Anterior cingulate cortex (tissue), 58 donors: ENCODE data around the gene HOXA7.

ENCODE experiments used
- DNase-seq, 58 donors: peaks; one replicate each; lab custom pipeline; 2025; lab: John Stamatoyannopoulos, UW

Gene HOXA7

GRCh38 chr7:27124096-27124901 lies 32.2 kb downstream of the HOXA7 start:
- DNase-seq = no peak

DNA sequence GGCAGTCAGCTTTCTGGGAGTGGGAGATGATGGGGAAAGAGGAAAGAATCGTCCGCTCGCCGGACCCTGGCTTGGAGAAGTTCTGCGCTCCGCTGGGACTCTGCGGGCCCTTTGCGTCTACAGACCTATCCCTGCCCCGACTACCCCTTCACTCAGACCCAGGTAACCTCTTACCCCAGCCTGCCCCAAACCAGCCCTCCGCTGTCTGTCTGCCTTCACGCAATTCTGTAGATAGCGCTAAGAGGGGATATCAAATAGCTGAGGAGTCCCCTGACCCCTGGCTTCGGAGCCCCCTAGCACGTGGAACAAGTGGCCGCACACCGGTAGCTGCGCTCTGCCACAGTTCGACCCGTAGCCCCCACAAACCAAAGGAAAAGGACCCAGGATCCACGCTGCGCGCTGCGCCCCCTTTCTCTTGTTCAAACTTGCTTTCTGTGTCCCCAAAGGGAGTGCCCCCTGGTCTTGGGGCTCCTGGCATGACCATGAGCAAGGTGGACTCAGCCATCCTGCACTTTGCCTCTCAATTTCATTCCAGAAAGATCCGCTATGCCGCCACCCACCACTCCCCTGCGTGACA lies 32.9 kb downstream of the HOXA7 start:
- DNase-seq = no peak

DNA sequence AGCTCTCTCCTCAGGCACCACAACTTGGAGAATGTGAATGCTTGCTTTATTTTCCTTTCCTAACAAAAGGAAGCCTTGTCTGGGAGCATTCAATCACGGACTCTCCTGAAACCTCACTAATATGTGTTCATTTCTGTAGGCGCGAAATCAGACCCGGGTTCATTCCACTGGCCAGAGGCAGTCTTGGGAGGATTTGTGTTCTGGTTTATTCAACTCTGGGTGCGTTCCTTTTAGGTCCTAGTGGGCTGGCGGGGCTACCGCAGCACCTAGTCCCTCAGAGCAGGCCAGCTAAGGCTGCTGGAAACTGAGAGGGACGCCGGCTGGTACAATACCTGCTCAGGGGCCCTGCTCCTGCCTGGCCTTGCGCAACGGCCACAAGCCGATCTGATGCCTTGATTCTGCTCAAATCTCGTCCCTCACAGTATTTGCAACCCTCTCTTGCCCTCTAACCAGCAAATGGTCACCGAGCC lies 33.4 kb downstream of the HOXA7 start:
- DNase-seq = no peak

- no peak for DNase-seq
Measured at GRCh38 chr7:27122077-27122910, 34.2 kb downstream of the HOXA7 start.

GRCh38 chr7:27121684-27122076 lies 34.8 kb downstream of the HOXA7 start:
- DNase-seq = no peak

- no peak for DNase-seq
Measured at GRCh38 chr7:27119412-27119911, 37.0 kb downstream of the HOXA7 start.

- no peak for DNase-seq
Measured at GRCh38 chr7:27118580-27118979, 37.9 kb downstream of the HOXA7 start.

DNA sequence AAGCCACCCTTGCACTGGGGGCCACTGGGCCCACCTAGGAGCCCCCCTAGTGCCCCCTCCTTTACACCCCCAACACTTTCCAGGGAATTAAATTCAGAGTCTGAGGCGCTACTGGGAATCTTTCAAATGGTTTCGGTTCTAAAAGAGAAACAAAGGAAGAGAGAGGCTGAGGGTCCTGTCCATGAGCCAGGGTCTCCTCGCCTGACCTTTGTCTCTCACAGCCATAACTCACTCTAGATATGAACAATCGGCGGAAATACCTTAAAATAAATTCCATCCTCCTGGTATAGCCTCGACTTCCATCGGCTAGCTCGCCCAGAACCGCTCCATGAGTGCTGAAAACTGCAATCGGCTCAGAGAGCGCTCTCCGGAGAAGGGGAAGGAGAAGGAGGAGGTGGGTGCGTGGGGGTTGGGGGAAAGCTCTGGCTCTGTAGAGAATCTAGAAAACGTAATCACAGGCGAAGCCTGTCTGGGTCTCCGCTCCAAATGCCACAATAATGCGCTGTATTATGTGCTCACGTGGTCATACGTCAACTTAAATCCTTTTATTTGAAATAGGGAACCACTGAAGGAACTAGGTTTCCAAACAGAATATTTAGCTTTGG lies 38.5 kb downstream of the HOXA7 start:
- DNase-seq = no peak

DNA sequence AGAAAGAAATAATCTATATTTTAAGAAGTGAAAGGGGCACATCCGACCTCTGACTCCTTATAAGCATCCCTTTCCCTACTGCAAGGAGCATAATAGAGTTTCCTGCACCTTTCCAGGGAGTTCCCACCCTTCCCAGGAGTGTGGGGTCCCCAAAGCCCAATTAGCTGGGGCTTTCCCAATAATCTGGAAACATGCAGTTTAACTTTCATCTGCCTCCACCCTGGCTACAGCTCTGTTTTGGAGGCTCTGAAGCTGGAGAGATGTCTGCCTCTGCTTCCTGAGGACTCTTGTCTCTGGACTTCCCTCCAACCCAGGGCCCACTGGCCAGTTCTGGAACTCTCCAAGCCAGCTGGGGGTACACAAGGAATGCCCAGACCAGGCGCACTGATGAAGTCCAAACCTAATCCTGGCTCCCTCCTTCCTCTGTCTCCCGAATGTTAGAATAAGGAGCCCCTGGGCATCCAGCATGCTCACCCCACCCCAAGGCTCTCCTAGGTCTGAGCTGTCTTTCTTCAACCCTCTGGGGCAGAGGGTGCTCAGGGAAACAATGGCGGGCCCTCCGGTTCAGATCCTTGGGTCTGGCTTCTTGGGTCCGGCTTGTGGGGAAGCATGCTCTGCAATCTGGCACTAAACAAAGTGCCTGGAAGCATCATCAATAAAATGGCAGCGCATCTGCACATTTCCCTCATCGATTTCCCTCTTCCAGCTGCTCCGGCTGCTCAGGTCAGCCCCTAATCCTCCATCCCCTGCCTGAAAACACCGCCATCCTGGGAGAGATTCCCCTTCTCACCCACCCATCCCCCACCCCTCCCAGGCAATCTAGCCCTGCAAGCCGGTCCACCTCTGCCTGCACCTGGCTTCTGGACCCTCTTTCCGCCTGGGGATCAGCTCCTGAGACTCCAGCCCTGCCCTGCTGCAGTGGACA lies 39.3 kb downstream of the HOXA7 start:
- no peak for DNase-seq

- DNase-seq = no peak
Measured at GRCh38 chr7:27116031-27116961, 40.2 kb downstream of the HOXA7 start.

GRCh38 chr7:27115221-27116026 lies 41.1 kb downstream of the HOXA7 start:
- DNase-seq = no peak

DNA sequence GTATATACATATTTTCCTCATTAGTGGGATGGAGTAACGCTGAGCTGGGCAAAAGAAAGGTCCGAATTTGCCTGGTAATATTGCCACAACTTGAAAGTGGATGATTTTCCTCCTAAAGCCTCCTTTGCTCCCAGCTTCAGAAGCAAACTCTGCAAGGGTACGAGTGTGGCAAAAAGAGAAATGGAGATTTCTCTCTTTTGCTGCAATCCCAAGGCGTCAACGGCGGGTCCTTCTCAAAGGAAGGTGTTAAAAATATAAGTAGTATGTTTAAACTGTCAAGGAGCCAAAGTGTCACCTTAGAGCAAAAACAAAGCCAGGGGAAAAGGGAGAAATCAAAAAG lies 41.6 kb downstream of the HOXA7 start:
- DNase-seq = no peak

DNA sequence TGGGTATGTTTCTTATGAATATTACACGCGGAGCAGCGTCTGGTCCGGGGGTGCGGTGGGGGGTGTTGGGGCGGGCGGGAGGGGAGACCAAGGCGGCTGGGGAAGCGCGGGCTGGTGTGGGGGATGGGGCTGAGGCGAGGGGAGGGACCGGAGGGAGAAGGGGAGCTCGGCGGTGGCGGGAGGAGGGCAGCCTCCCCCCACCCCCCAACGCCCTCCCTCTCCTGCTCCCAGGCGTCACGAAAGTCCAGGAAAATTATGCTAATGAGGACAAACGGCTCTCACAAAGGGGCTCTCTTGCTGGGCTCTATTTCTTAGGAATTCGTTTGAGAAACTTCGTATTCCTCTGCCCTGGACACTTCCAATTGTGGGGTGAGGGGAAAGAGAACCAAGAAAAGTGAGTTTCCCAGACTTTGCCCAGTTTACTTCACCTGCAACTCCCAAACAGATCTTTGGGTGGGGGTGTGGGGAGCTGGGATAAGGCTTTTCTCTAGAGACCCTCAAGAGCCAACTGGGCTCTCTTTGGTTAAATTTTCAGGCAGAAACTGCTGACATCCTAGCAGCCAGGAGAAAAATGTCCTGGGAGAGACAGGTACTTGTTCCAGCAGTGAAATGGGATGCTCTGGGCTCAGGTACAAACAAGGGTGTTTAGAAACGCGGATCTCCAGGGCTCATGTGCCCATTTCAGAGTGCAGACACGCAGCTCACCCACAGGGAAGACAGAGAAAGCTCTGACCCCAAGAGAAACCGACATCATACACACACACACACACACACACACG lies 42.3 kb downstream of the HOXA7 start:
- DNase-seq = no peak

DNA sequence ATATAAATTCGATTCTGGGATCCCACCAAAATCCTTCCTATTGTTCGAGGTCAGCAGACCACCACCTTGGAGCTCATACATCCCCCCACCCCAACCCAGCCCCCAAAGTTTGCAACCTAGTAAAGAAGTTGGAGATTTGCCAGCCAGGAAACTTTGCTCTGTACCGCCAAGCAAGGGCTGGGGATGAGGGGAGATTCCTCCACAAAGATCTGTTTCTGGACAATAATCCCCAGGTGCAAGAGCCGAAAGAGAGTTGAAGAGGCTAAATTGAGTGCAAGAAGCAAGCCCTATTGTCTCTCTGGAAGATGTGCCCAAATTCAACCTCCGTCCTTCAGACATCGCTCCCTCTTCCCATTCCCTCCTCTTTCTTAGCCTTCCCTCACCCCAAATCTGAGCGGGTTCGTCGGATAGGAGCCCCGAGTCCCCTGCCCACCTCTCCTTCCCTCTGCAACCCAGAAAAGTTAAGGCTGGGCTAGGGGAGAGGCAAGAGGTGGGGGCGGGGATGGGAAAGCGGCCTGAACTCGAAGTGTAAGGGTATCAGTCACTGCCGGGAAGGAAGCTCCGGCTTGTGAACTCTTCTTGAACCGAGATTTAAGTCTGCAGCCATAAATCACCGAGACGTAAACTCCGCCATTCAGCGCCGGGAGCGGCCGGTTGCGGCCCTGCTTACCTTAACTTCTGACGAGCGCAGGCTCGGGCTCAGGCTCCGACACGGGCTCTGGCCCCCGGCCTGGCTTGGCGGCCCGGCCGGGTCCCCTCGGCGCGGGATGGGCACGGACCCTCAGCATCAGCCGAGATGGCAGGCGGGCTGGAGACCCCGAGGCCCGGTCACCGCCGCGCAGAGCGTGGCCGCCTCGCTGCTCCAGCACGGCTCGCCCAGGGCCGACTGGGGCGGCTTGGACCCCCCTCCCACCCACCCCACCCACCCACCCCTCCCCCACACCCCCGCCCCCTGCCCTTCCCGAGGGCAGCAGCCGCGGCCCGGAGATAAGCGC lies 43.2 kb downstream of the HOXA7 start:
- DNase-seq = no peak

- DNase-seq = no peak
Measured at GRCh38 chr7:27112361-27112760, 44.1 kb downstream of the HOXA7 start.
